GM12878 (cell line): ENCODE results near the gene NIBAN1.

Experiments
- IKZF1 ChIP-seq: fragments of 450-650 bp; conservative IDR thresholded peaks from 2 replicates; pipeline ENCODE4 v1.6.1; 2017; ENCODE audit warnings: antibody characterized with exemption, mild to moderate bottlenecking
- SMC3 ChIP-seq: IDR thresholded peaks from 2 replicates; pipeline ENCODE4 v1.6.1; 2011; ENCODE audit warnings: low read length, improper control_type of control experiment, borderline replicate concordance
- TCF12 ChIP-seq: IDR thresholded peaks from 2 replicates; pipeline ENCODE4 v1.6.1; 2011; ENCODE audit warnings: low read depth, mild to moderate bottlenecking, low read length
- TF ChIP-seq, protein P1 (sequence below), 3 experiments: IDR thresholded peaks in 2 of 3; conservative IDR thresholded peaks in 1 of 3; 2 replicates each; pipeline ENCODE4 v1.5.1; 2011; ENCODE audit warnings: low read depth in 3 of 3, low read length in 3 of 3, mild to moderate bottlenecking in 3 of 3, control low read depth in 2 of 3, moderate library complexity in 2 of 3, inconsistent platforms in 1 of 3, mixed read lengths in 1 of 3; ENCODE audit not compliant: control insufficient read depth in 2 of 3, insufficient read depth in 1 of 3; ENCODE audit errors: extremely low read depth in 1 of 3
- TF ChIP-seq, protein P2 (sequence below): IDR thresholded peaks from 2 replicates; pipeline ENCODE4 v1.6.1; 2012; ENCODE audit warnings: mild to moderate bottlenecking, low read depth, low read length

DNA sequence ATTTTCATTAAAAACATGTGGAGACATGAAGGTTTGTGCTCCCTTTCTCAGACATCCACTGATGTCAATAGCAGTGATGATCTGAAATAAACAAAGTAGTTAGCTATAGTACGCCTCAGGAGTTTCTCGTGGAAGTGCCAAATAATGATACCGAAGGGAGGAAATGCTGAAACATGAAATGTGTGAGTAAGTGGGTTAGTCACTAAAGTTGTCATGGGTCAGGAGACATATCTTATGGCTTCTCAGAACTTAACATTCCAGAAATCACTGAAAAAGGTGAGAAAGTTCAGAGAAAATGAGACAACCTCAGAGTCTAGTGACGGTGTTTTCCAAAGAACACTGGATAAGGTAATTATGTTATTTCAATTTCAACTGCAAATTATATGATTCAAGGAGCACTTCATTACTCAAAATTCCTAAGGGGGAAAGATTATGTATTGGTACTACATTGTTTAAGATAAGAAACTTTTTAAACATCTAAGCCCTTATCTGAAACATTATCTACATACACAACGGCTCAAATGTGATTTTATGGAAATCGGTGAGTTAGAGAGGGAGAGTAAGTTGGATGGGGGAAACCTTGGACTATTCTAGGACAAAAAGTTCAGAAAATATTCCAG lies 20.6 kb downstream of the NIBAN1 start:
- TF ChIP-seq IKZF1, result no peak
- TF ChIP-seq, protein P1, sequence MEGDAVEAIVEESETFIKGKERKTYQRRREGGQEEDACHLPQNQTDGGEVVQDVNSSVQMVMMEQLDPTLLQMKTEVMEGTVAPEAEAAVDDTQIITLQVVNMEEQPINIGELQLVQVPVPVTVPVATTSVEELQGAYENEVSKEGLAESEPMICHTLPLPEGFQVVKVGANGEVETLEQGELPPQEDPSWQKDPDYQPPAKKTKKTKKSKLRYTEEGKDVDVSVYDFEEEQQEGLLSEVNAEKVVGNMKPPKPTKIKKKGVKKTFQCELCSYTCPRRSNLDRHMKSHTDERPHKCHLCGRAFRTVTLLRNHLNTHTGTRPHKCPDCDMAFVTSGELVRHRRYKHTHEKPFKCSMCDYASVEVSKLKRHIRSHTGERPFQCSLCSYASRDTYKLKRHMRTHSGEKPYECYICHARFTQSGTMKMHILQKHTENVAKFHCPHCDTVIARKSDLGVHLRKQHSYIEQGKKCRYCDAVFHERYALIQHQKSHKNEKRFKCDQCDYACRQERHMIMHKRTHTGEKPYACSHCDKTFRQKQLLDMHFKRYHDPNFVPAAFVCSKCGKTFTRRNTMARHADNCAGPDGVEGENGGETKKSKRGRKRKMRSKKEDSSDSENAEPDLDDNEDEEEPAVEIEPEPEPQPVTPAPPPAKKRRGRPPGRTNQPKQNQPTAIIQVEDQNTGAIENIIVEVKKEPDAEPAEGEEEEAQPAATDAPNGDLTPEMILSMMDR (IDR thresholded peaks at IDR 0.05 in 2 of 3, conservative IDR thresholded peaks at IDR 0.05 in 1 of 3; ENCODE audit: control insufficient read depth in 2 of 3, extremely low read depth in 1 of 3, insufficient read depth in 1 of 3, low read depth in 3 of 3, low read length in 3 of 3), result no peak
- no peak for TF ChIP-seq TCF12
- TF ChIP-seq, protein P2, sequence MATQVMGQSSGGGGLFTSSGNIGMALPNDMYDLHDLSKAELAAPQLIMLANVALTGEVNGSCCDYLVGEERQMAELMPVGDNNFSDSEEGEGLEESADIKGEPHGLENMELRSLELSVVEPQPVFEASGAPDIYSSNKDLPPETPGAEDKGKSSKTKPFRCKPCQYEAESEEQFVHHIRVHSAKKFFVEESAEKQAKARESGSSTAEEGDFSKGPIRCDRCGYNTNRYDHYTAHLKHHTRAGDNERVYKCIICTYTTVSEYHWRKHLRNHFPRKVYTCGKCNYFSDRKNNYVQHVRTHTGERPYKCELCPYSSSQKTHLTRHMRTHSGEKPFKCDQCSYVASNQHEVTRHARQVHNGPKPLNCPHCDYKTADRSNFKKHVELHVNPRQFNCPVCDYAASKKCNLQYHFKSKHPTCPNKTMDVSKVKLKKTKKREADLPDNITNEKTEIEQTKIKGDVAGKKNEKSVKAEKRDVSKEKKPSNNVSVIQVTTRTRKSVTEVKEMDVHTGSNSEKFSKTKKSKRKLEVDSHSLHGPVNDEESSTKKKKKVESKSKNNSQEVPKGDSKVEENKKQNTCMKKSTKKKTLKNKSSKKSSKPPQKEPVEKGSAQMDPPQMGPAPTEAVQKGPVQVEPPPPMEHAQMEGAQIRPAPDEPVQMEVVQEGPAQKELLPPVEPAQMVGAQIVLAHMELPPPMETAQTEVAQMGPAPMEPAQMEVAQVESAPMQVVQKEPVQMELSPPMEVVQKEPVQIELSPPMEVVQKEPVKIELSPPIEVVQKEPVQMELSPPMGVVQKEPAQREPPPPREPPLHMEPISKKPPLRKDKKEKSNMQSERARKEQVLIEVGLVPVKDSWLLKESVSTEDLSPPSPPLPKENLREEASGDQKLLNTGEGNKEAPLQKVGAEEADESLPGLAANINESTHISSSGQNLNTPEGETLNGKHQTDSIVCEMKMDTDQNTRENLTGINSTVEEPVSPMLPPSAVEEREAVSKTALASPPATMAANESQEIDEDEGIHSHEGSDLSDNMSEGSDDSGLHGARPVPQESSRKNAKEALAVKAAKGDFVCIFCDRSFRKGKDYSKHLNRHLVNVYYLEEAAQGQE, result no peak
- TF ChIP-seq SMC3, result no peak
